GM21723 (cell line): ENCODE measurements around the gene PRELID3B.
A peak's percentile ranks its signal among the peaks of the same experiment; 100 is the strongest.
"Not testable (repeated sequence)": the region's sequence is repeated elsewhere in the genome, so short reads cannot be mapped to it uniquely, and the experiment has no call there.

Source experiments
- ATAC-seq: cut with Tn5 transposase; IDR thresholded peaks from one replicate; pipeline ENCODE4 v1.9.1; 2021; ENCODE audit warnings: mild to moderate bottlenecking, moderate library complexity; ENCODE audit not compliant: unreplicated experiment

PRELID3B gene

DNA sequence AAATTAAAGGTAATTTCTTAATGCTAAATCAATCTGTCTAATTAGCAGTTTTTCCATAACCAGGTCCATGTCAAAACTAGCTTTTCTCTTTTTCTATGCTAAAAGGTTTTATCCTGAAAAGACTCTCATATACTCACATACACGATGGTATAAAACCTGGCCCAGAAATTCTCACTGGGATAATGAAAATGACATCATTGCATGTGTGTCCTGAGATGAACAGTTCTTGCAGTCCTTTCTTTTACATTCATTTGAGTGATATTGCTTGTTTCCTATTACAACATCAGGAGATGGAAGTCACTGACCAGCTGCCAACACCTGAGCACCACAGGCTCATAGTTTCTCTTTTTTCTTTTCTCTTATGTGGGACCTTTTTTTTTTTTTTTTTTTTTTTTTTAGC lies 7.9 kb upstream of the PRELID3B start:
- ATAC-seq, result no peak

DNA sequence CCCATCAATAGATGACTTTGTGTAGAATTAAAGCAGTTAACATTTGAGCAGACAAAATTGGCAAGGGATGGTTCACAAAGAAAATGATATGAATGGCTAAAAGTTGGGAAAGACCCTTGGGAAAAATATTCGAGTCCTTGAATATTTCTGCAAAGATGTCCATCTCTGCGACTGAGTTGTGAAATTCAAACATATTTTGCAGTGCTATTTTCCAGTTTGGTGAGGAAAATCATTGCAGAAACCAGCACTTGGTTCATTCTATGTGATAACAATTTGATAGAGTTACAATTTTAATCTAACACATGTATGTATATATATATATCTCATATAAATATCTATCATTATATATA lies 6.1 kb upstream of the PRELID3B start:
- no peak for ATAC-seq

DNA sequence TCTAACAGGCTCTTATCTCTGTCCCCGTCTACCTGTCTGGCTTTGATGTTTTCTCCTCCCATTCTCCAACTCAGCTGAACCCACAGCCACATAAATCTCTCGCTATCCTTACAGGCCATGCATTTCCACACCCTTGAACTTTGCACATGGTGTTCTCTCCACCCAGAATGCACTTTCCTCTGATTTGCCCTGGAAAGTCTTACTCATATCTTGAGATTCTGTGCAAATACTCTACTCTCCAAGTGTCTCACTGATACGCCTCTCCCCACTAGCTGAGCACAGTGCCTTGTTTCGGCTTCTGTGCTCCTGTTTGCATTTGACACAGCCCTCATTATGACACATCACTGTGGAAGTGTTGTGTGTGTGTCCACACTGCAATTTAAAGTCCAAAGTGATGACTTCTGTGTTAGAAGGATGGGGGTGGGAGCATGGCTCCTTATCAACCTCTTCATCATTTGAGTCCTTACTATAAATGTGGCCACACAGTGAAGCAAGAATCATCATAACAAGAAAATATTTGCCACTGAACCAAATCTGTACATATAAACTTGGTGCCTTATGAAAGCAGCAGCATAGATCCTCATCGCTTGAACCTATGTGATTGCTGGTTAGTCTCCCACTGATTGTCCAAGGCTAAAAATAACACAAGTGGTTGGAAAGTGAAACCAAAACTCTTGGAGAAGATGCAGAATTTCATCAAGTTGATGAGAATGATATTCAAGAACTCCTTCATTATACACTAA lies 5.5 kb upstream of the PRELID3B start:
- ATAC-seq, result no peak

DNA sequence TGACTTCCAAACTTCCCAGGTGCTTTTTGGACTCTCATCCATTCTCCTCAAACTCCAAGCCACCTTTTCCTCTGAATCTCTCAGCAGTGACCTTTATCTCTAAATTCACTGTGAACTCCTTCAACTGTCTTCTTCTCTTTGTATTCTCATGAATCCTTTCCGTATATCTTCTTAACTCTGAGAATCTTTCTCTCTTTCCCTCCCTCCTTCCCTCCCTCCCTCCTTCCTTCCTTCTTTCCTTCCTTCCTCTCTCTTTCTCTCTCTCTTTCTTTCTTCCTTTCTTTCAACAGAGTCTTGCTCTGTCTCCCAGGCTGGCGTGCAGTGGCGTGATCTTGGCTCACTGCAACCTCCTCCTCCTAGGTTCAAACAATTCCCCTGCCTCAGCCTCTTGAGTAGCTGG lies 4.3 kb upstream of the PRELID3B start:
- ATAC-seq, result no peak

DNA sequence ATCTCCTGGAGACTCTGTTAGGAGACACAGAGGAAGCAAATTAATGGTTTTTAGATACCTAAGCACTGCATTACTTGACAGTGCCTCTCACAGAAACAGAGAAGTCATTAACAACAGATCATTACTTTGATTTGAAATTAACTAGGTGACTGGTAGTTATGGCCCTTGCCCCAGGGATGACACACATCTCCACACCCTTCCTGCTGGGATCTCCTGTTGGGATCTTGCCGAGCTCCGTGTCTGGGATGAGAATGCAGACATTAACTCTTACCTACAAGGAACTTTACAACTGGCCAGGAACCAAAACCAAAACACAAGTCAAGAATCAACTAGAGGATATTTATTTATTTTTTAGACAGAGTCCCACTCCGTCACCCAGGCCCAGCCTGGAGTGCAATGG lies 2.2 kb upstream of the PRELID3B start:
- no peak for ATAC-seq

DNA sequence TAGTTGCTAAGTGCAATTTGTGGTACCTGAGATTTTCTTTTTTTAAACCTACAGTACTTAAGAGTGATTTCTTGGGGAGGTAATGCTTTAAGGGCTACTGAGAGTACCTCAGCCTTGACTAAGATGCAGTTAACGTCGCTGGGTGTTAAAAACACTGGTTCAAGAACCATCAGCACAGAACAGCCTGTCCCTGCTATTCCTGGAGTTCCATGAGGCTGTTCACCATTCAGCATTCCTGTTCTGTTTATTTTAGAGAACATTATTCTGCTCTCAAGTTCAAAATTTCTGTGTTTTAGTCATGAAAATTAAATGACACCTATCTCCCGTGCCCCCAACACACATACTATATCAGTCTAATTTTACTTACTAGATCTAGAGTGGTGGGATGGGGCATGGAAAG lies 1.7 kb upstream of the PRELID3B start:
- ATAC-seq, result no peak

DNA sequence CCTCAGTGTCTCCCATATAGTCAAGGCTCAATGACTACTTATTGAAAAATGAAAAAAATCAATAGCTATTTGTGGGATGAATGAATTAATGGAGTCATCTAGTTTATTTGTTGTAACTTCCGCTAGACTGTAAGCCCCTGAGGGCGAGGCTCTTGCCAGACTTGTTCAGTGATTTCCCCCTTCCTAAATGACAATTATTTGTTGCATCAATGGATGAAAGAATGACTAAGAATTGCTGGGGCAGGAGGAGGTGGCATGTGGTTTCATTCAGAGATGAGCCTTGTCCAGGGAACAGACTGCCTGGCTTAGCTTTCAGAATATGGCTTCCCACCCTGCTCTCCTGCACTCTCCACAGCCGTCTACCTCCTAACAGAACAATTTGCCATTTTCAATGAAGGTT lies 1.1 kb upstream of the PRELID3B start:
- ATAC-seq, result no peak

DNA sequence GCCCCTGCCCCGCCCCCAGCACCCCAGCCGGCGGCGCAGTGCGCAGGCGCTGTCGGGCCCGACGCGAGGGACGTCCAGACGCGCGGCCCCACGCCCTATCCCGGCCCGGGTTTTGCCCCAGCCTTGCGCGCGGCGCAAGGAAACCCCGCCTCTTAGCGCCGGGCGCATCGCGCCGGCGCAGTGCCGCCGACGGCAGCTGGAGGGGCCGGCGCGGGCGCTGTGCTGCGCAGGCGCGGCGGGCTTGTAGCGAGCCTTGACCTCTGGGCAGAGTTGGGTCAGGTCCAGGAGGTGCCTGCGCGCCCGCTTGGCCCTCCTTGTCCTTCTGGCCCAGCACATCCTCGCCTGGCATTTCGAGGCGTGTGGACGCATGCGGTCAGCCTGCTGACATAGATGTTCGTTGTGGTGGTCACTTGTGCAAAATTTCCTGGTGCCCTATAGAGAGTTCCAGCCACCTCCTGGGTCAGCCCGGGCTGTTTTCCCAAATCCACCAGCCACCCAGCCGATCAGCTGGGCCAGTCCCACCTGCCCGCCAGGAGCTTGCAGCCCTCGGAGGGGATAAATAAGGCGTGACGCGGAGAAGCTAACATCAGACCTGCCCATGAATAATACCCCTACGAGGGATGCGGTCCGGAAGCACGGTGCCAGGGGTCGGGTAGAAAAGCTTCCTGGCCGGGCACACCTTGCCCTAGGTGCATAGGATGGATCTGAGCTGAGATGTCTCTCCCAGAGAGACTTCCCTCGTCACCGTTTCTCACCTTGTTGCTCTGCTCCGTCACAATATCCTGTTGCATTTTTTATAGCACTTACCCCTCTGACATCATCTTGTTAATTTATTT lies 428 bp upstream of the PRELID3B start:
- peak; percentile 92 for ATAC-seq

DNA sequence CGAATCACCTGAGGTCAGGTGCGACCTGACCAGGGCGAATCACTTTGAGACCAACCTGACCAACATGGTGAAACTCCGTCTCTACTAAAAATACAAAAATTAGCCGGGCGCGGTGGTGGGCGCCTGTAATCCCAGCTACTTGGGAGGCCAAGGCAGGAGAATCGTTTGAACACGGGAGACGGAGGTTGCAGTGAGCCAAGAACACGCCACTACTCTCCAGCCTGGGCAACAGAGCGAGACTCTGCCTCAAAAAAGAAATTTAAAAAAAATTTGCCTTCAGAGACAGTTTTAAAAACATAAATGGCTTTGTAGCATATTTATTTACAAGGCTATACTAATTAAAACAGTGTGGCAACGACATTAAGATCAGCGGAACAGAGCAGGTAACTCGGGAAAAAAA lies 1.1 kb downstream of the PRELID3B start:
- not testable (repeated sequence) for ATAC-seq

DNA sequence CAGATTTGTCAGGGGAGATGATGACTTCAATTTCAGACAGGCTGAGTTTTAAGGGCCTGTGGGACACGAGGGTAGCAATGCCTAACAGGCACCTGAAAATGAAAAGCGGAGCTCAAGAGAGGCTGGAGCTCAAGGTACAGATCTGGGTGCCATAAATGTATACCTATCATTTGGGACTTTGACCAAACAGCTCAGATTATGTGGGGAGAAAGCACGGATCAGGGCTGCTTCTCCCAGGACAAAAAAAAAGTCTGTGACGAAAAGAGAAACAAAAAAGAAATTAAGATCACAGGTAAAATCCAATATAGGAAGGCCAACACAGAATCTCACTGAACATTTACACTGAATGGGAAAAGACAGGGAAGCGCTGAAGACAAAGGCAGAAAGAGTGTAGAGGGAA lies 1.9 kb downstream of the PRELID3B start:
- ATAC-seq, result no peak

DNA sequence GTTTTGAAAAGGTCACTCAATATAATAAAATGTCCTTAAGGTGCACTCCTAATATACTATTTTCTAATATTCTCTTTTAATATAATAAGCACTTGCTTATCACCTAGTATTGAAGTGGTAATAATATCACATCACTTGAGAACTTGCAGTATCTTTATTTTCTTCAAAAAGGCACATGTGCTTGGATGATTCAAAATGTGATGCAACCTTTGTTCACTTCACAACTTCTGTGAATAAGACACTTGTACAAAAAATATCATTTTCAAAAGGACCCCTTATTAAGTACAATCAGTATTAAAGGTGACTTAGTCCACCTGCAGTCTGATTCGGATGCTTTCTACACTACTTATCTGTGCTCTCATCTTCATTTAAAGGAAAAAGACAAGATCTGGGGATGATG lies 3.4 kb downstream of the PRELID3B start:
- ATAC-seq, result no peak

DNA sequence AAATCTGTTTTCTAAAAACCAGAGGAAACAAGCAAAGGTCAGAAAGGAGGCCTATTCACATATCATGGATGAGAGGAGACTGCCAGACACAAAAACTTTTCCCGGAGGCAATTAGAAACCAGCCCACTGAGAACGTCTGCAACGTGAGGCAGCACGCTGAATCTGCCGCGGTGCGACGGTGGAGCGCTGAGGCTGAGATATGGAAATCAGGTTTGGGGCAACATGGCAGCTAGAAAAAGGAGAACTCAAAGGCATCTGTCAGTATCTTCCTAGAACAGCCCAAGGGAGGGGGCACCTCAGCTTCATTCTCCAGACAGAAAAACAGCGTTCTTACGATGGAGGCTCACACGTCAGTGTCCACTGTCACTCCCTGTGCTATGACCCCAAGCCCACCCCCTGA lies 5.2 kb downstream of the PRELID3B start:
- ATAC-seq, result no peak

DNA sequence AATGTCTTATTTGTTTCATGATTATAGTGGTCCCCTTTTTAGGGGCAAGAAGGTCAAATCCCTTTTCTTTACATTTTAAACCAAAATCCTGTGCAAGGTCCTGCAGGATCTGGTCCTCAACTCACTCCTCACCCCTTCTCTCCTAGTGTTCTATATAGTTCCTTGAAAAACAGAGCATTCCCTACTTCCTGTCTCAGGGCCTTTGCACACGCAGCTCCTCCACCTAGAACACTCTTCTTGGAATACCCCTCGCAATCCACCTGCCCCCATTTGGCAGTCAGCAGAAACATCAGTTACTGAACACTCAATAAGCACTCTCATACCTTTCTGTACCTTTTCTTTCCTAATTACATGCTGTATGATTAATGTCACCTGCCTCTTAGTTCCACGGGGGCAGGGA lies 7.2 kb downstream of the PRELID3B start:
- no peak for ATAC-seq

DNA sequence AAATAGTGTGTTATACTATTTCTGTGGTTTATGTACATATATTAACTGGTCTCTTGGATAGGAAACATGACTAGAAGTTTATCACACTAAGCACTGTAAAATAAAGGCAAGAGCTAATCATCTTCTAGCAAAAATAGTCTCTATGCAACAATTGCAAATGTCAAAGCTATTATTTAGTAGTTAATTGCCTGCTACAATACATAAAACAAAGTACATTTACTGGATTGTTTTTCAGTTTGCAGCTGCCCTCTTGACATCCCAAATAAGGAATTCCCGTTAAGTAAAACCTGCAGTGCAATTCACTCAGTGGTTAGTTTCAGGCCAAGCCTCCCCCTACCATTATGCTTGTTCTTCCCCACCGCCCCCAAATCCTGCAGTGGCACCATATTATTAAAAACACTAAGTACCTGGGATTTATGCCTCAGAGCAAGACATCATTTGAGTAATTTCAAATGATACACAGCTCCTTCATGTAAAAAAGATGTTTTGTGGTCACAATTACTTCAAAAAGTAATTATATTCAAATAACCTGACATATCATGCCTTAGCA lies 8.9 kb downstream of the PRELID3B start:
- ATAC-seq, result no peak

DNA sequence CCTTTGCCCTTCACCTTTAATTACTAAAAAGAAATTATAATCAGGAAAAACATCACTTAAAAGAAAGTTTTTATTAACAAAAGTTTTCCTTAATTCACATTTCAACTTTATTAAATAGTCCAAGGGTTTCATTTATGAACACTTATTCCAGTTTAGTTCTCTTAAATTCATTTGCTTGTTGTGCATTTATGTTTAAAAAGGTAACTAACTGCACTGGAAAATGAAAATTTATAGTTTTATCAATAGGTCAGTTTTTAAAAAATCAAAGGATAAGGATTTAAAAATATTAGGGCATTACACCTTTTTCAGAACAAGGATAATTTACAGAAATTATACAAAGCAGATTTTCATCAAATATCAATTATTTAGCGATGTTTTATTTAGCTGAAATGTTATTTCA lies 9.5 kb downstream of the PRELID3B start:
- no peak for ATAC-seq

DNA sequence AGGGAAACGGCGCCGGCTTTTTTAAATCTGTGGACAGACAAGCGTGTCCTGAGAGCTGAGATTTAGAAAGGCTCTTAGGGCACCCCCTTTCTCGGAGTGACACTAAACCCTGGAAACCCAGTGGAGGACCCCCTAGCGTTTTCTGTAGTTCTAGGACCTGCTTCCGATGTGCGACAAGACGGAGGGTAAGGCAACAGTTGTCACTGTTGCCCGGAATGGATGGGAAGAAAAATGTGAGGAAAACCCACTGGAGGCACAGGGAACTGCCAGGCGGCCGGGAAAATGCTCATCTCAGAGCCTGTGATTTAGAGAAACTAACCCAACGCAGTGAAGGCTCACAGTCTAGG lies 9.9 kb downstream of the PRELID3B start:
- ATAC-seq, result no peak

DNA sequence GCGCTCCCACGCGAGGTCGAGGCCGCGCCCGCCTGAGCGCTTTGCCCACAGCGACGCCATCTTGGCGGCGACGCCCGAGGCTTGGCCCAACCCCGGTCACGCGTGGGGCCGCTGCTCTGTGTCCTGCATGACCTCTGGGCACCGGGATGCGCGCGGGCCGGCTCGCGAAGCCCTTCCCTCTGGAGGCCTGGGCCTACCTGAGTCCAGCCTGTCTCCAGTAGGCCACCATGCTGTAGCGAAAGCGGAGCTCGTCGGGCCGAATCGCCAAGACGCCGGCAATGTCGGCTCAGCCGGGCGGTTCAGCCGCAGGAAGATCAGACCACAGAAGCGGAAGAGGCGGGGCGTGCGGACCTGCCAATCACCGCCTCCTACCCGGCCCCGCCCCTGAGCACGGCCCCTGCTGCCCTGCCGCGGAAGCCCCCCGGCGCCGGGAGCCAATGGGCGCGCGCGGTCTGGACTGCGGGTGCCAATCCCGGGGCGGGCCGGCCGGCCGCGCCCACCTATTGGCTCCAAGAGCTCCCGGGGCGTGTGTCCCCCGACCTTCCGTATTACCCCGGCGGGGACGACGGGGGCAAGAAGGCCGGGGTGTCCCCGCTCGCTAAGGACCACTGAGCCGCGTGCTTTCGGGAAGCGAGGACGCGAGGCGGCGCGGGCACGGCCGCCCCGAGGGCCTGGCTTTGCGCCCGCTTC lies 10.4 kb downstream of the PRELID3B start, which contains the start of gene ATP5F1E:
ATP5F1E (minus strand) TSS at position 313 of the 690 bp plus-strand sequence; CDS start at position 229, 84 bp downstream.
- peak; percentile 92 for ATAC-seq

DNA sequence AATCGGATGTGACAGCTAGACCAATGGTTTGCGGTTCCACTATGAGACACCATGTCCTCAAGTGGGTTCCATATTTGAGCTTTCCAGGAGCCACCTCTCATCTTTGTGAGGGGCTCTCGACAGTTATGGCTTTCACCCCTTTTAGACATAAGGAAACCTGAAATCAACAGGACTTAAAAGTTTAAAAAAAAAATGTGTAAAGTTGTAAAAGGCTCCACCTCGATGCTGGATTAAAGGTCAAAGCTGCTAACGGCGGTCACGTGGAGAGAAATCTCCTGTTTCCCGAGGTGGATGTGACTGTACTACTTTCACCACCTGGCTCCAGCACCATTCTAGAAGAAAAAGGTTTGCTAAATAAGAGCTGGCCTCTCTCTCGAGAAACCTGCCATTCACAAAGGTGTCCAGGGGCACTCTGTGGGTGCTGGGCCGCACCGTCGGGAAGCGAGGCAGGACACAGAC lies 11.0 kb downstream of the PRELID3B start:
- ATAC-seq, result no peak

DNA sequence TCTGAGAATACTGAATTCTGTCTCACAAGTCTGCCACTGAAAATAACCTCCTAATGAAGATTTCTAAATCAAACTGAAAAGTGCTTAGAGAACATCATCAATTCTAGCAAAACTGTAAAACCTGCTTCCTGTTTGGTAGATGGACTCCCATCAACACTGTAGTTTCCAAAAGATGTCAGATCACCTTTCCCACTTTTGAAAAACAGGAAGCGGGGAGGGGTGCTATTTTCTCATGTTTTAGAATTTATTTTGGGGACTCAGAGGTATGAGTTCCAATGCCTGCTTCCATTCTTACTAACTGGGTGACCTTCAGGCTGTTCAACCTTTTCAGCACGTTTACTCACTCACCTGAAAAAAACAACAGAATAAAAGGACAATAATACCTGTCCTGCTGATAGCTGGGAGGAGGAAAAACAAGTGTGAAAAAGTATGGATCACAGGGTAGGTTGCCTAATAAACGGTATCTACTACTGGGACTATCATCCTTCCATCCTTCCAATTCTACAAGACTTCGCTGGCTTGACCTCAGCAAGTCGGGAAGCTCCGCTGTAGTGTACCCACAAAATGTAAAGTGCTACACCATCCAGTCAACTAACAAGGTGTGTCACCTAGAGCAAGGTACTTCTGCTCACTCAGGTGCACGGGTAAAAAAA lies 11.5 kb downstream of the PRELID3B start:
- ATAC-seq, result no peak

DNA sequence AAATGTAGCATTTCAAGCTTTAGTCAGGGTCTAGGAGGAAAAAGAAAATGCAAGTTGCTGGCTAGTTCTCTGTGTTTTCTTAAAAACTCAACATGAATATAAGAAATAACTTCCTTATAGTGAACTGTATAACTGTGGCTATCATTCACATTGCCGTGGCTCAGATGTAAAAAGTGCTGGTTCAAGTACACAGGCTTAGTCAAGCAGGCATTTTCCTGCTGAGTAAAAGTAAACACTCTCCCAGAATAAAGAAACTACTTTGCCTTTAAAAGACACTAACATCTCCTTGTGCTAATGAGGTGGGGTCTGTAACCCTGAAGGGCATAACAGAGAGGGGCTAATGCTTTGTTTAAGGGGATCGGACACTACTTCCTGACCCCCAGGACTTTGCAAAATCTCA lies 13.8 kb downstream of the PRELID3B start:
- ATAC-seq, result no peak

DNA sequence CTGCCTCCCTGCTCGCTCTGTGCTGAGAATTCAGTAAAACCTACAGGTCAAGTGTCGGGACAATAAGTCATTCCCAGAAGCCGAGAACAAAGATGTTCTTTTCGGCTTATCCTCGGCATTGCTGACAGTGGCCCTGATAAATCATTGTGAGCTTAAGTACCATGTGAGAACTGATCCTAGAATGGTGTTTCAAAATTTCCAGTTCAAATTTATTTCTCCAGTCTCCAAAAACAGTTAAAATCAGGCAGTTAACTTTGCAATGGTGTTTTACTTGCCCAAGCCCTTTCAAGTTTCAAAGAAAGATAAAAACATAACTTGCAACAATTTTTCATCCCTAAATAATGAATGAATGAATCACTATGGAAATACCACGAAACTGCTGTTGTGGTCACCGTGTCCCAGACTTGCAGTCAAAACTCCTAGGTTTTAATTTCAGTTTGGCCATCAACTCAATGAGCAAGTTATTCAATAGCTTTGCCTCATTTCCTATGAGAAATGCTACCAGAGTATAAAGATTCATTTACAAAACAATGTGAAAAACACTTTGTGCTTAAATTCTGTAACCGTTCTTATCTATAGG lies 14.8 kb downstream of the PRELID3B start:
- ATAC-seq, result no peak
